ENCODE data around the gene VPS13C.

GRCh38 chr15:61831505-61831921, 228.7 kb downstream of the VPS13C start:
- no peak for TF ChIP-seq CTCF (IDR thresholded peaks at IDR 0.05 in 8 of 11, conservative IDR thresholded peaks at IDR 0.05 in 3 of 11)
- TF ChIP-seq POLR2A (IDR thresholded peaks at IDR 0.05) = no peak

Data from spleen (tissue), 7 donors.